ES-I3 (cell line): ENCODE results near the gene EPN1.

Experiments used
- H3K36me3 ChIP-seq: 2 replicates; pipeline ENCODE4 v1.6.1; 2013; ENCODE audit warnings: mild to moderate bottlenecking, low read length, control low read depth, moderate library complexity; ENCODE audit not compliant: insufficient read depth
- H3K4me1 ChIP-seq: 2 replicates; pipeline ENCODE4 v1.6.1; 2013; ENCODE audit warnings: mild to moderate bottlenecking, control low read depth, low read length; ENCODE audit not compliant: insufficient read depth
- H3K9ac ChIP-seq: 2 replicates; pipeline ENCODE4 v1.6.1; 2013; ENCODE audit warnings: low read depth, mild to moderate bottlenecking, low read length, moderate library complexity
- H3K9me3 ChIP-seq: 2 replicates; pipeline ENCODE4 v1.6.1; 2013; ENCODE audit warnings: mild to moderate bottlenecking, low read length, moderate library complexity; ENCODE audit not compliant: control insufficient read depth, insufficient read depth

The EPN1 gene

GRCh38 chr19:55661826-55662225 lies 13.2 kb upstream of the EPN1 start:
- Histone ChIP-seq H3K9ac (no peak overlapping the region), H3K9me3 (no peaks in the 10 kb centered on the region), H3K4me1 (peaks cover 13% of the 10 kb centered on the region), H3K36me3 (peaks cover 30% of the 10 kb centered on the region)

GRCh38 chr19:55663846-55664536 lies 11.0 kb upstream of the EPN1 start:
- H3K4me1 ChIP-seq, result no peaks in the 10 kb centered on the region
- no peak overlapping the region for H3K9ac ChIP-seq
- H3K36me3 ChIP-seq, result peaks cover 33% of the 10 kb centered on the region

GRCh38 chr19:55666343-55667005 lies 8.6 kb upstream of the EPN1 start:
- no peaks in the 10 kb centered on the region for H3K9me3 ChIP-seq
- no peak overlapping the region for H3K9ac ChIP-seq
- no peaks in the 10 kb centered on the region for H3K4me1 ChIP-seq
- H3K36me3 ChIP-seq, result peaks cover 34% of the 10 kb centered on the region

More at GRCh38 chr19:55663846-55664536, 11.0 kb upstream of the EPN1 start:
- no peaks in the 10 kb centered on the region for H3K9me3 ChIP-seq

- H3K36me3 ChIP-seq, result peaks cover 32% of the 10 kb centered on the region
- no peak overlapping the region for H3K9ac ChIP-seq
- H3K9me3 ChIP-seq, result no peaks in the 10 kb centered on the region
- peaks cover under 1% of the 10 kb centered on the region; the same call in 1 of the 2 replicates for H3K4me1 ChIP-seq
Measured at GRCh38 chr19:55667006-55667381, 8.0 kb upstream of the EPN1 start.

GRCh38 chr19:55667511-55667910 lies 7.5 kb upstream of the EPN1 start:
- Histone ChIP-seq H3K9me3 (no peaks in the 10 kb centered on the region), H3K4me1 (peaks cover 4% of the 10 kb centered on the region; the same call in 1 of the 2 replicates), H3K36me3 (peaks cover 30% of the 10 kb centered on the region), H3K9ac (no peak overlapping the region)

GRCh38 chr19:55667958-55668357 lies 7.1 kb upstream of the EPN1 start:
- H3K9me3 ChIP-seq, result no peaks in the 10 kb centered on the region
- no peak overlapping the region for H3K9ac ChIP-seq
- H3K36me3 ChIP-seq, result peaks cover 26% of the 10 kb centered on the region
- H3K4me1 ChIP-seq, result peaks cover 4% of the 10 kb centered on the region; the same call in 1 of the 2 replicates

- H3K4me1 ChIP-seq, result peaks cover 7% of the 10 kb centered on the region
- peaks cover 18% of the 10 kb centered on the region; the same call in 1 of the 2 replicates for H3K36me3 ChIP-seq
- H3K9me3 ChIP-seq, result no peaks in the 10 kb centered on the region
- no peak overlapping the region for H3K9ac ChIP-seq
Measured at GRCh38 chr19:55668603-55669348, 6.2 kb upstream of the EPN1 start.

- peaks cover 13% of the 10 kb centered on the region; the same call in 1 of the 2 replicates for H3K36me3 ChIP-seq
- H3K9me3 ChIP-seq, result no peaks in the 10 kb centered on the region
- no peak overlapping the region for H3K9ac ChIP-seq
- H3K4me1 ChIP-seq, result peaks cover 8% of the 10 kb centered on the region
Measured at GRCh38 chr19:55669418-55670279, 5.4 kb upstream of the EPN1 start.

GRCh38 chr19:55670280-55671053 lies 4.6 kb upstream of the EPN1 start:
- Histone ChIP-seq H3K9ac (no peak overlapping the region), H3K4me1 (peaks cover 8% of the 10 kb centered on the region), H3K36me3 (peaks cover 13% of the 10 kb centered on the region; the same call in 1 of the 2 replicates), H3K9me3 (no peaks in the 10 kb centered on the region)

- H3K4me1 ChIP-seq, result peaks cover 10% of the 10 kb centered on the region
- no peaks in the 10 kb centered on the region for H3K9me3 ChIP-seq
- no peak overlapping the region for H3K9ac ChIP-seq
- H3K36me3 ChIP-seq, result peaks cover 13% of the 10 kb centered on the region; the same call in 1 of the 2 replicates
Measured at GRCh38 chr19:55671054-55671378, 4.0 kb upstream of the EPN1 start.

- Histone ChIP-seq H3K36me3 (0 out of 2 replicates have a peak, but pooled peaks cover 6% of the 10 kb centered on the region), H3K9ac (no peak overlapping the region), H3K9me3 (no peaks in the 10 kb centered on the region), H3K4me1 (peaks cover 17% of the 10 kb centered on the region)
Measured at GRCh38 chr19:55672418-55672817, 2.6 kb upstream of the EPN1 start.

- peaks cover 7% of the 10 kb centered on the region; the same call in 1 of the 2 replicates for H3K36me3 ChIP-seq
- peaks cover 17% of the 10 kb centered on the region for H3K4me1 ChIP-seq
- no peak overlapping the region; the same call in 1 of the 2 replicates for H3K9ac ChIP-seq
- H3K9me3 ChIP-seq, result no peaks in the 10 kb centered on the region
Measured at GRCh38 chr19:55673465-55673864, 1.6 kb upstream of the EPN1 start.

GRCh38 chr19:55673889-55674288 lies 1.1 kb upstream of the EPN1 start:
- H3K36me3 ChIP-seq, result peaks cover 11% of the 10 kb centered on the region; the same call in 1 of the 2 replicates
- H3K4me1 ChIP-seq, result peaks cover 17% of the 10 kb centered on the region
- no peak overlapping the region; the same call in 1 of the 2 replicates for H3K9ac ChIP-seq
- H3K9me3 ChIP-seq, result no peaks in the 10 kb centered on the region
